GM21576 (cell line): ENCODE results near the gene STRN4.
"Not testable (repeated sequence)": the region's sequence is repeated elsewhere in the genome, so short reads cannot be mapped to it uniquely, and the experiment has no call there.

Experiments used
- ATAC-seq: cut with Tn5 transposase; IDR thresholded peaks from one replicate; pipeline ENCODE4 v1.9.1; 2021; ENCODE audit warnings: mild to moderate bottlenecking, moderate library complexity; ENCODE audit not compliant: unreplicated experiment

Gene STRN4

DNA sequence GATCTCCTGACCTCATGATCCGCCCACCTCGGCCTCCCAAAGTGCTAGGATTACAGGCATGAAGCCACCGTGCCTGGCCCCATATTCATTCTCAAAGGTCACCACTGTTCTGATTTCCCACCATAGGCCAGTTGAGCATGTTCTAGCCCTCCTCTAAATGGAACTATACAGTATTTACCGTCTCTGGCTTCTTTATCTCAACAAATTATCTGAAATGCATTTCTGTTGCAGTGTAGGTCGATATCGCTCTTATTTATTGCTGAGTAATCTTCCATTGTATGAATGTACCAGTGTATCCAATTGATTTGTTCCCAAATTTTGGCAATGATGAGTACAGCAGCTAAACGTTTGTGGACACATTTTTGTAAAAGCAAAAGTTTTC, 26.8 kb upstream of the STRN4 start:
- ATAC-seq, result no peak

GRCh38 chr19:46772170-46773017, 26.1 kb upstream of the STRN4 start:
- ATAC-seq, result no peak

DNA sequence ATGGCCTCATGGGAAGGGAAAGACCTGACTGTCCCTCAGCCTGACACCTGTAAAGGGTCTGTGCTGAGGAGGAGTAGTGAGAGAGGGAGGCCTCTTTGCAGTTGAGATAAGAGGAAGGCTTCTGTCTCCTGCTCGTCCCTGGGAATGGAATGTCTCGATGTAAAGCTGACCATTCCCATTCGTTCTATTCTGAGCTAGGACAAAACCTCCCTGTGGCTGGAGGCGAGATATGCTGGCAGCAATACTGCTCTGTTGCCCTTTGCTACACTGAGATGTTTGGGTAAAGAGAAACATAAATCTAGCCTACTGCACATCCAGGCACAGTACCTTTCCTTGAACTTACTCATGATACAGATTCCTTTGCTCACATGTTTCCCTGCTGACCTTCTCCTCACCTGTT, 22.5 kb upstream of the STRN4 start:
- ATAC-seq, result not testable (repeated sequence)

DNA sequence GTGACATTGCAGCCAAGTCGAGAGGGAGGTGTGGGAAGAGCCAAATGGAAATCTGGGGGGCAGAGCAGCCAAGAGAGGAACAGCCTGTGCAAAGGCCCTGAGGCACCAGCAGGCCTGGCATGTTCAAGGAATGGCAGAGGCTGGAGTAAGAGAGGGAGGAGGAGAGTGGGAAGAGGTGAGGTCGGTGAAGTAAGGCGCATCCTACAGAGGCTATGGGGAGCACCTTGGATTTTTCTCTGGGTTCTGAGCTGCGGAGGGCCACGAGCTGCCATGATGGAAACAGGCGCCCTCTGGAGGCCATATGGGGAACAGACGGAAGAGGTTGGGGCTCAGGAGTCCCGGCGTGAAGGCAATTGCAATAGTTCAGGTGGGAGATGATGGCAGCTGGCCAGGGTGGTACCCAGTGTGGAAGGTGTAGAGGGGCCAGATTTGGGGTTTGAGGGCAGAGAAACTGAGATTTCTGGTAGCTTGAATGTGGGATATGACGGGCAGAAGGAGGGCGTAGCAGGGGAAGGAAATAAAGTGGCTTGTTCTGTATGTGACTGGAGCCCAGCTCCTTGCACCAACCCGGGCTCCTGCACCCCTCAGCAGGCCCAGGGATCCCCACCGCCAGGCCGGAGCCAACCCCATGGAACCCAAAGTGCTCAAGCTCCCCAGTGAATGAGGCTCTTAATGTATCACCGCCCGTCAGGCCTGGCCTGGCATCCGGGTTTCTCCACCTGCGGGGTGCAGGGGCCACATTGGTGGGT, 20.5 kb upstream of the STRN4 start:
- no peak for ATAC-seq

- no peak for ATAC-seq
Measured at GRCh38 chr19:46764817-46765291, 18.6 kb upstream of the STRN4 start.

- ATAC-seq, result no peak
Measured at GRCh38 chr19:46762245-46762890, 16.1 kb upstream of the STRN4 start.

- ATAC-seq, result no peak
Measured at GRCh38 chr19:46761418-46761831, 15.2 kb upstream of the STRN4 start.

GRCh38 chr19:46760897-46761296, 14.6 kb upstream of the STRN4 start:
- ATAC-seq, result not testable (repeated sequence)

- no peak for ATAC-seq
Measured at GRCh38 chr19:46760363-46760762, 14.1 kb upstream of the STRN4 start.

- ATAC-seq, result no peak
Measured at GRCh38 chr19:46759817-46760333, 13.6 kb upstream of the STRN4 start.

DNA sequence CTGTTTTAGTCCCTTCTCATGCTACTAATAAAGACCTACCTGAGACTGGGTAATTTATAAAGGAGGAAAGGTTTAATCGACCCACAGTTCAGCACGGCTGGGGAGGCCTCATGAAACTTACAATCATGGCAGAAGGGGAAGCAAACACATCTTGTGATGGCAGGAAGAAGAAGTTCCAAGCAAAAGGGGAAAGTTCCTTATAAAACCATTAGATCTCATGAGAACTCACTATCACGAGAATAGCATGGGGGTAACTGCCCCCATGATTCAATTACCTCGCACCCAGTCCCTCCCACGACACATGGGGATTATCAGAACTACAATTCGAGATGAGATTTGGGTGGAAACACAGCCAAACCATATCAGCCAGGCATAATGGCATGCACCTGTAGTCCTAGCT, 13.0 kb upstream of the STRN4 start:
- ATAC-seq, result no peak

DNA sequence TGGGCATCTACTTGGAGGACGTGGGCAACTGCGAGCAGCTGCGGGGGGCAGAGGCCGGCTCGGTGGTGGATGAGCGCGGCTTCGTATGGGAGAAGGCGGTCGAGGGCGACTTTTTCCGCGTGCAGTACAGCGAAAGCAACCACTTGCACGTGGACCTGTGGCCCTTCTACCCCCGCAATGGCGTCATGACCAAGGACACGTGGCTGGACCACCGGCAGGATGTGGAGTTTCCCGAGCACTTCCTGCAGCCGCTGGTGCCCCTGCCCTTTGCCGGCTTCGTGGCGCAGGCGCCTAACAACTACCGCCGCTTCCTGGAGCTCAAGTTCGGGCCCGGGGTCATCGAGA, 10.3 kb upstream of the STRN4 start:
- ATAC-seq, result no peak

DNA sequence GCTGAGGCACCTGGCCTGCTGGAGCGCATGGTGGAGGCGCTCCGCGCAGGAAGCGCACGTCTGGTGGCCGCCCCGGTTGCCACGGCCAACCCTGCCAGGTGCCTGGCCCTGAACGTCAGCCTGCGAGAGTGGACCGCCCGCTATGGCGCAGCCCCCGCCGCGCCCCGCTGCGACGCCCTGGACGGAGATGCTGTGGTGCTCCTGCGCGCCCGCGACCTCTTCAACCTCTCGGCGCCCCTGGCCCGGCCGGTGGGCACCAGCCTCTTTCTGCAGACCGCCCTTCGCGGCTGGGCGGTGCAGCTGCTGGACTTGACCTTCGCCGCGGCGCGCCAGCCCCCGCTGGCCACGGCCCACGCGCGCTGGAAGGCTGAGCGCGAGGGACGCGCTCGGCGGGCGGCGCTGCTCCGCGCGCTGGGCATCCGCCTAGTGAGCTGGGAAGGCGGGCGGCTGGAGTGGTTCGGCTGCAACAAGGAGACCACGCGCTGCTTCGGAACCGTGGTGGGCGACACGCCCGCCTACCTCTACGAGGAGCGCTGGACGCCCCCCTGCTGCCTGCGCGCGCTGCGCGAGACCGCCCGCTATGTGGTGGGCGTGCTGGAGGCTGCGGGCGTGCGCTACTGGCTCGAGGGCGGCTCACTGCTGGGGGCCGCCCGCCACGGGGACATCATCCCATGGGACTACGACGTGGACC, 9.7 kb upstream of the STRN4 start:
- no peak for ATAC-seq

- ATAC-seq, result no peak
Measured at GRCh38 chr19:46755077-46755852, 9.0 kb upstream of the STRN4 start.

DNA sequence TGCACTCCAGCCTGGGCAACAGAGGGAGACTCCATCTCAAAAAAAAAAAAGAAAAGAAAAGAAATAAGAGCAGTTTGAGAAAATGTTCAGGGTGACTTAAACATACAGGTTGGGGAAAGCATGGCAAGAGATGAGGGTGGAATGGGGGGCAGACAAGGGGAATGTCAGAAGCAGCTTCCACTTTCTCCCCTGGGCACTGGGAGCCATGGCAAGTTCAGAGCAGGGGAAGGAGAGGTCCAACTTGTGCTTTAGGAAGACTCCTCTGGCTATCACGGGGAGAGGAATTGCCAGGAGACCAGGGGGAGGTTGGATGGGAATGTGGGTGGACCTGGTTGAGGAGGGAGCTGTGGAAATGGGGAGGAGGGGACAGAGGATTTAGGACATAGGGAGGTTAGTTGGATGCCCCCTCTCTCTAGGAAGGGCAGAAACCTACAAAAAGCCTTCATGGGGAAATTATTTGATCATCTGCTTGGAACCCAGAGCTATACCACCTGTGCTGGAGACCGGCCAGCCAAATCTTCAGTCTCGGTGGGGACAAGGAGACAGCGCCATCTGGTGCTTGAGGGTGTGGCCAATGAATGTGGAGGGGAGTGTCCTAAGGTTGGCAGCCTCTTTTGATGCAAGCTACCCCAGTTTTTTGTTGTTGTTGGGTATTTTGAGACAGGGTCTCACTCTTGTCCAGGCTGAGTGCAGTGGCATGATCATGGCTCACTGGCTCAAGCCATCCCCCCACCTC, 7.3 kb upstream of the STRN4 start:
- ATAC-seq, result no peak

- ATAC-seq, result no peak
Measured at GRCh38 chr19:46748325-46749109, 2.3 kb upstream of the STRN4 start.

- ATAC-seq, result no peak
Measured at GRCh38 chr19:46745521-46746280, 549 bp downstream of the STRN4 start, which contains the start of gene FKRP. Gene FKRP, plus strand, starts transcription at chr19:46746057. Its CDS starts 9,394 bp downstream, at chr19:46755451.

- no peak for ATAC-seq
Measured at GRCh38 chr19:46745030-46745429, 1.2 kb downstream of the STRN4 start.
